ENCODE results near the gene RRBP1.

RRBP1 gene

DNA sequence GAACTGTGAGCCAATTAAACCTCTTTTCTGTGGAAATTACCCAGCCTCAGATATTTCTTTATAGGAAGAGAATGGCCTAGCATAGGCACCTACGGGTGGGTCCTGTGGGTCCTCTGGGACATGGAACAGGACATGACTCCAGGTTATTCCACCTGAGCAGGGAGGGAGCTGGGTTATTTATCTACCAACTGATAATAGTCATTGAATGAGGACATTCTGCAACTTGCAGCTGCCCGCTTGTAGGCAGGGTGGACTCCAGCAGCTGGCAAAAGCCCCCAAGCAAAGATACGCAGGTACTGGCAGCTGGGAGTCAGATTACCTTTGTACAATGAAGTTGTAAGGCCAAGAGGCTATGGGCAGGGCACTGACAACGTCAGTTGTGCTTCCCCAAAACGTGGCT, 16.3 kb upstream of the RRBP1 start:
- Histone ChIP-seq H3F3A (ENCODE audit: insufficient read depth, low read length) (no peaks in the 10 kb centered on the region), H3K36me3 (ENCODE audit: insufficient read depth, low read length) (no peaks in the 10 kb centered on the region), H3K4me2 (ENCODE audit: low read length) (no peak overlapping the region), H3K79me2 (ENCODE audit: insufficient read depth, low read length) (no peaks in the 10 kb centered on the region), H2AFZ (ENCODE audit: low read length) (no peak overlapping the region), H3K4me1 (ENCODE audit: insufficient read depth, low read length, severe bottlenecking) (no peaks in the 10 kb centered on the region), H4K20me1 (ENCODE audit: insufficient read depth, low read length) (no peaks in the 10 kb centered on the region), H3K27me3 (ENCODE audit: insufficient read depth, low read length) (peaks cover 6% of the 10 kb centered on the region; the same call in 1 of the 2 replicates), H3K9me3 (ENCODE audit: low read length) (no peaks in the 10 kb centered on the region), H3K27ac (ENCODE audit: low read depth, low read length, poor library complexity, severe bottlenecking) (no peak overlapping the region), H3K4me3 (ENCODE audit: low read depth, low read length, poor library complexity, severe bottlenecking) (no peak overlapping the region), H3K9ac (ENCODE audit: low read length) (no peak overlapping the region), H3K9me2 (ENCODE audit: low read depth, low read length) (no peaks in the 10 kb centered on the region)
- TF ChIP-seq, protein P1, sequence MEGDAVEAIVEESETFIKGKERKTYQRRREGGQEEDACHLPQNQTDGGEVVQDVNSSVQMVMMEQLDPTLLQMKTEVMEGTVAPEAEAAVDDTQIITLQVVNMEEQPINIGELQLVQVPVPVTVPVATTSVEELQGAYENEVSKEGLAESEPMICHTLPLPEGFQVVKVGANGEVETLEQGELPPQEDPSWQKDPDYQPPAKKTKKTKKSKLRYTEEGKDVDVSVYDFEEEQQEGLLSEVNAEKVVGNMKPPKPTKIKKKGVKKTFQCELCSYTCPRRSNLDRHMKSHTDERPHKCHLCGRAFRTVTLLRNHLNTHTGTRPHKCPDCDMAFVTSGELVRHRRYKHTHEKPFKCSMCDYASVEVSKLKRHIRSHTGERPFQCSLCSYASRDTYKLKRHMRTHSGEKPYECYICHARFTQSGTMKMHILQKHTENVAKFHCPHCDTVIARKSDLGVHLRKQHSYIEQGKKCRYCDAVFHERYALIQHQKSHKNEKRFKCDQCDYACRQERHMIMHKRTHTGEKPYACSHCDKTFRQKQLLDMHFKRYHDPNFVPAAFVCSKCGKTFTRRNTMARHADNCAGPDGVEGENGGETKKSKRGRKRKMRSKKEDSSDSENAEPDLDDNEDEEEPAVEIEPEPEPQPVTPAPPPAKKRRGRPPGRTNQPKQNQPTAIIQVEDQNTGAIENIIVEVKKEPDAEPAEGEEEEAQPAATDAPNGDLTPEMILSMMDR (IDR thresholded peaks at IDR 0.05; ENCODE audit: low read length) = no peak
- TF ChIP-seq EZH2 (IDR thresholded peaks at IDR 0.05; ENCODE audit: borderline replicate concordance, low read length) = no peak

GRCh38 chr20:17697171-17697570, 15.1 kb upstream of the RRBP1 start:
- H3K9me2 ChIP-seq (ENCODE audit: low read depth, low read length) = no peaks in the 10 kb centered on the region
- no peaks in the 10 kb centered on the region for H4K20me1 ChIP-seq (ENCODE audit: insufficient read depth, low read length)
- H3K4me1 ChIP-seq (ENCODE audit: insufficient read depth, low read length, severe bottlenecking) = no peaks in the 10 kb centered on the region
- H3K9me3 ChIP-seq (ENCODE audit: low read length) = no peaks in the 10 kb centered on the region
- H3K9ac ChIP-seq (ENCODE audit: low read length) = no peak overlapping the region
- no peak overlapping the region for H3K4me3 ChIP-seq (ENCODE audit: low read depth, low read length, poor library complexity, severe bottlenecking)
- H3K36me3 ChIP-seq (ENCODE audit: insufficient read depth, low read length) = no peaks in the 10 kb centered on the region
- H3K27me3 ChIP-seq (ENCODE audit: insufficient read depth, low read length) = peaks cover 6% of the 10 kb centered on the region; the same call in 1 of the 2 replicates
- no peaks in the 10 kb centered on the region for H3F3A ChIP-seq (ENCODE audit: insufficient read depth, low read length)
- H3K27ac ChIP-seq (ENCODE audit: low read depth, low read length, poor library complexity, severe bottlenecking) = no peak overlapping the region
- no peak for TF ChIP-seq EZH2 (IDR thresholded peaks at IDR 0.05; ENCODE audit: borderline replicate concordance, low read length)
- TF ChIP-seq, protein P1 (IDR thresholded peaks at IDR 0.05; ENCODE audit: low read length) = no peak
- H2AFZ ChIP-seq (ENCODE audit: low read length) = no peak overlapping the region
- no peak overlapping the region for H3K4me2 ChIP-seq (ENCODE audit: low read length)
- H3K79me2 ChIP-seq (ENCODE audit: insufficient read depth, low read length) = no peaks in the 10 kb centered on the region

DNA sequence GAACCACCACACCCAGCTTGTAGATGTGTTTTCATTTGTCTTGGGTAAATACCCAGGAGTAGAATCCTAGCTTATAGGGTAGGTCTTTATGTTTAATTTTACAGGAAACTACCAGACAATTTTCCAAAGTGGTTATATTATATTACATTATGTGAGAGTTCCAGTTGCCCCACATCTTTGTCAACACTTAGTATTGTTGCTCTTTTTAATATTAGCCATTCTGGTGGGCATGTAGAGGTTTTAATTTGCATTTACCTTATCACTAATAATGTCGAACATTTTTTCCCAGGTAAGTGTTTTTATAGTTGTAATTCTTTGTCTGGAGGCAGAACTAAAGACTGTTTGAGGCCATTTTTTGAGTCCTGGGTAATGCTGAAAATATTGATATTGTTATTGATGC, 14.2 kb upstream of the RRBP1 start:
- Histone ChIP-seq H3K27me3 (ENCODE audit: insufficient read depth, low read length) (peaks cover 8% of the 10 kb centered on the region), H4K20me1 (ENCODE audit: insufficient read depth, low read length) (no peaks in the 10 kb centered on the region), H3F3A (ENCODE audit: insufficient read depth, low read length) (no peaks in the 10 kb centered on the region), H3K36me3 (ENCODE audit: insufficient read depth, low read length) (no peaks in the 10 kb centered on the region), H3K9me2 (ENCODE audit: low read depth, low read length) (no peaks in the 10 kb centered on the region), H3K4me1 (ENCODE audit: insufficient read depth, low read length, severe bottlenecking) (no peaks in the 10 kb centered on the region), H3K9ac (ENCODE audit: low read length) (no peak overlapping the region), H3K4me2 (ENCODE audit: low read length) (no peak overlapping the region), H3K27ac (ENCODE audit: low read depth, low read length, poor library complexity, severe bottlenecking) (no peak overlapping the region), H3K79me2 (ENCODE audit: insufficient read depth, low read length) (no peaks in the 10 kb centered on the region), H3K4me3 (ENCODE audit: low read depth, low read length, poor library complexity, severe bottlenecking) (no peak overlapping the region), H3K9me3 (ENCODE audit: low read length) (no peaks in the 10 kb centered on the region), H2AFZ (ENCODE audit: low read length) (no peak overlapping the region)
- TF ChIP-seq, protein P1 (IDR thresholded peaks at IDR 0.05; ENCODE audit: low read length) = no peak
- TF ChIP-seq EZH2 (IDR thresholded peaks at IDR 0.05; ENCODE audit: borderline replicate concordance, low read length) = no peak

Measured in OCI-LY1 (cell line).